WTC11 (cell line): Measurements from ENCODE around the gene ARAP1.

Source experiments
- ESRRA ChIP-seq: sonication (generic); formaldehyde crosslinking; IDR thresholded peaks from 2 replicates; pipeline ENCODE4 v1.8.1; 2022; ENCODE audit warnings: mild to moderate bottlenecking, missing genetic modification reagents, borderline replicate concordance
- ZNF416 ChIP-seq: fragments of 250-450 bp; sonication (Bioruptor Pico); IDR thresholded peaks from 2 replicates; pipeline ENCODE4 v1.9.0; 2021; ENCODE audit warnings: mild to moderate bottlenecking, inconsistent platforms
- ZNF423 ChIP-seq: fragments of 250-450 bp; sonication (Bioruptor Pico); IDR thresholded peaks from 2 replicates; pipeline ENCODE4 v2.1.2; 2022; ENCODE audit warnings: mild to moderate bottlenecking, moderate library complexity
- TF ChIP-seq, protein P1 (sequence below): fragments of 200-600 bp; IDR thresholded peaks from 2 replicates; pipeline ENCODE4 v1.8.0; 2022; ENCODE audit warnings: antibody characterized with exemption

DNA sequence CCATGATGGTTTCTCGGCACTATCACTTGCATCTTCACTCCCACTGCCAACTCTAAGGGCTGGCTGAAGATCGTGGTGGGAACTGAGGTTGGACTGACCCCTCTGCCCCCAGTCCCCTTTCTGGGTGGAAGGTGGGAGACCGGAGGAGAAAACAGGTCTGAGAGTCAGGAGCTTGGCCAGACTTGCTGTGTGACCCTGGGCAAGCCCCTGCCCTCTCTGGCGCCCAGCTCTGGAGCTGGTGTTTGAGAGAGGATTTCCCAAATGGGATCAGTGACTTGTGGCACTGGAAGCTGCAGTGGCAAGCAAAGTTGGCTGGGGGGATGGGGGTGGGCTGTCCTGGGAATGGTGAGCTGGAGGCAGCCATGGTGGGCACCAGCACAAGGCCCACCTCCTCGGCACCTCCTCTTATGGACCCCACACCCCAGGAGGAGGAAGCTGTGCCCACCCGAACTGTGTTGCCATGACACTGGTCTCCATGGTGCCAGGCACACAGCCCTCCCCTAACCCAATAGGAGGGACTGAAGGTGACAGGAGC, 71.5 kb downstream of the ARAP1 start:
- TF ChIP-seq ZNF423 (CRISPR knock-in tag) (no peak), ZNF416 (CRISPR knock-in tag) (no peak), ESRRA (CRISPR knock-in tag) (no peak)
- TF ChIP-seq, protein P1, sequence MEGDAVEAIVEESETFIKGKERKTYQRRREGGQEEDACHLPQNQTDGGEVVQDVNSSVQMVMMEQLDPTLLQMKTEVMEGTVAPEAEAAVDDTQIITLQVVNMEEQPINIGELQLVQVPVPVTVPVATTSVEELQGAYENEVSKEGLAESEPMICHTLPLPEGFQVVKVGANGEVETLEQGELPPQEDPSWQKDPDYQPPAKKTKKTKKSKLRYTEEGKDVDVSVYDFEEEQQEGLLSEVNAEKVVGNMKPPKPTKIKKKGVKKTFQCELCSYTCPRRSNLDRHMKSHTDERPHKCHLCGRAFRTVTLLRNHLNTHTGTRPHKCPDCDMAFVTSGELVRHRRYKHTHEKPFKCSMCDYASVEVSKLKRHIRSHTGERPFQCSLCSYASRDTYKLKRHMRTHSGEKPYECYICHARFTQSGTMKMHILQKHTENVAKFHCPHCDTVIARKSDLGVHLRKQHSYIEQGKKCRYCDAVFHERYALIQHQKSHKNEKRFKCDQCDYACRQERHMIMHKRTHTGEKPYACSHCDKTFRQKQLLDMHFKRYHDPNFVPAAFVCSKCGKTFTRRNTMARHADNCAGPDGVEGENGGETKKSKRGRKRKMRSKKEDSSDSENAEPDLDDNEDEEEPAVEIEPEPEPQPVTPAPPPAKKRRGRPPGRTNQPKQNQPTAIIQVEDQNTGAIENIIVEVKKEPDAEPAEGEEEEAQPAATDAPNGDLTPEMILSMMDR, result no peak
